ENCODE measurements around the gene HSPA12A. TPM values are rescaled to one million over a fixed set of nuclear protein-coding genes. Genes with fewer than 3 reads are reported as not detected.

HSPA12A gene
- total RNA-seq, 1 experiment from 2014 or later = 9.0 TPM

DNA sequence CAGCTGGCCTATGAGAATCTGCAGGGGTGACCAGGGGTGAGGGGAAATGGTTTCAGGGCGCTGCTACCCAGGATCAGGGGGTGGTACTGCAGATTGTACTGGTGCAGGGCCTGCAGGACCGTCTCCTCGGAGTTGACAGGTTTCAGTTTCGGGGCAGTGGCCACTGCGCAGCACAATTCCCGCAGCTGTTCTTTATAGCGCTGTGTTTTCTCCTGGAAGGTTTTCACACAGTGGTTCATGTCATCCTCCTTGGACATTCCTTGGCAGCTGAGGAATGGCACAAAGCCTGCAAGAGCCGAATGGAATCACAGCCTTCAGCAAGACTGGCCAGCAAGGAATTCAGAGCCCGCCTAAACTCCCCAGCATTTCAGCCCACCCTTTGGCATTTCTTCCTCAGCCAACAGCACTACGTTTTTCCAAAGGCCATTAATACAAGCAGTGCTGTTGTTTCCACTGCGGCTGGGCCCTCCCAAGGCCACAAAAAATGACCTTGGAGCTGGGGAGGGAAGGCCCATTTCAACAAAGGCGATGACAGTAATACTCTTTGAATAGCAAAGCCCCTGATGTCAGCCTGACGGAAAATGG, 76.7 kb downstream of the HSPA12A start:
- Histone ChIP-seq H3K27ac (no peak overlapping the region), H3K27me3 (replicated peaks) (peaks cover 6% of the 10 kb centered on the region; the same call in 1 of the 2 replicates), H3K4me3 (no peak overlapping the region), H3K36me3 (no peaks in the 10 kb centered on the region), H3K9me3 (replicated peaks) (no peaks in the 10 kb centered on the region), H3K4me1 (replicated peaks) (no peaks in the 10 kb centered on the region)
- no peak for DNase-seq (ENCODE audit: low read depth in 1 of 2, low spot score in 2 of 2)

DNA sequence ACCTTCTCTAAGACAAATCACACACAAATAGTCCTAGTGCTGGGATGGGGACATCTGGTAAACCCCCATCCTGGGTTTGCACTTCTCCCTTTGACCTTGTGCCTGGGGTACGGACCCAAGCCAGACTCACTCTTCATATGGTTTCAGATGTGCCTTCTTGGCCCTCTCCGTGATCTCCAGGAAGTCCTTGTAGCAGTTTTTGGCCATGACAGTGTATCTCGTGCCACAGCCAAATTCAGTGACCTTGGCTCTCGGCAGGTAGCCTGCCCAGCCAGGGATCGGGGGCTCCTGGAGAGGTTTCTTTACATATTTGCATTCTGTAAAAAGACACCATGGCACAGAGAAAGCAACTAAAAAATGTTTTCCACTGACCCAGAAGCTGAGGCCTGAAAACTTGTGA, 77.7 kb downstream of the HSPA12A start:
- no peaks in the 10 kb centered on the region for H3K36me3 ChIP-seq
- no peak overlapping the region for H3K27ac ChIP-seq
- no peaks in the 10 kb centered on the region for H3K9me3 ChIP-seq (replicated peaks)
- DNase-seq (ENCODE audit: low read depth in 1 of 2, low spot score in 2 of 2) = no peak
- no peak overlapping the region for H3K4me3 ChIP-seq
- peaks cover 6% of the 10 kb centered on the region; the same call in 1 of the 2 replicates for H3K27me3 ChIP-seq (replicated peaks)
- H3K4me1 ChIP-seq (replicated peaks) = no peaks in the 10 kb centered on the region

DNA sequence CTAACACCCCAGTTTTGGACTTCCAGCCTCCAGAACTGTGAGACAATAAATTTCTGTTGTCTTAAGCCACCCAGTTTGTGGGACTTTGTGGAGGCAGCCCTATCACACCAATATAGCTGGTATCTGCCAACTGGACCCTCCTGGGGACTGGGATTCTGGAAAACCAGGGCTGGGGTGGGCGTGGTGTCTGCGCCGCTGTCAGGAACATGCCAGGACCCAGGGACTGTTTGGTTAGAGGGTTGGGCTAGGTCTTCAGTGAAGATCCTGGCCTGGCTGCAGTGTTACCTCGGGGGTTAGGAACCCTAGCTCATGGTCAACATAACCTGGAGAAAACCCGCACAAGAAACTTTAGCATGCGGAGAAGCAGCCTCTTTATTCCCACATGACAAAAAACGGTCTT, 79.0 kb downstream of the HSPA12A start:
- Histone ChIP-seq H3K27me3 (replicated peaks) (peaks cover 6% of the 10 kb centered on the region; the same call in 1 of the 2 replicates), H3K4me3 (no peak overlapping the region), H3K4me1 (replicated peaks) (no peaks in the 10 kb centered on the region), H3K27ac (no peak overlapping the region), H3K9me3 (replicated peaks) (no peaks in the 10 kb centered on the region), H3K36me3 (no peaks in the 10 kb centered on the region)
- DNase-seq (ENCODE audit: low read depth in 1 of 2, low spot score in 2 of 2) = no peak

DNA sequence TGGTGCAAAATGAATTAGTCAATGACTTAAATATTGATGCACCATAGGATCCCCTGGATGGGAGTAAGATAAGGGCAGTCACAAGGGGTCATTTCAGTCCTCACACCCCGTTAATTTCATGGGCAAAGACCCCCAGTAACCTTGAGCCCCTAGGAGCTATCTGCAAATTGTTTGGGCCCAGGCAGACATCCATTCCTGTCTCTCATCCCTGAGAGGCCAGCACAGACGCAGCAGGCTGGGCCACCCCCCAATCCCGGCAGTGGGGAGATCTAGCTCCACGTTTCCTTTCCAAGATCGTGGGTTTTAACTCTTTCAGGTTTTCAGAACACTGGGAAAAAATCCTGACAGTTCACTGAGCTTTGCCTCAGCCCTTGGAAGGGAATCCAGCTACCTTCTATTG, 81.5 kb downstream of the HSPA12A start:
- DNase-seq (ENCODE audit: low read depth in 1 of 2, low spot score in 2 of 2) = no peak

DNA sequence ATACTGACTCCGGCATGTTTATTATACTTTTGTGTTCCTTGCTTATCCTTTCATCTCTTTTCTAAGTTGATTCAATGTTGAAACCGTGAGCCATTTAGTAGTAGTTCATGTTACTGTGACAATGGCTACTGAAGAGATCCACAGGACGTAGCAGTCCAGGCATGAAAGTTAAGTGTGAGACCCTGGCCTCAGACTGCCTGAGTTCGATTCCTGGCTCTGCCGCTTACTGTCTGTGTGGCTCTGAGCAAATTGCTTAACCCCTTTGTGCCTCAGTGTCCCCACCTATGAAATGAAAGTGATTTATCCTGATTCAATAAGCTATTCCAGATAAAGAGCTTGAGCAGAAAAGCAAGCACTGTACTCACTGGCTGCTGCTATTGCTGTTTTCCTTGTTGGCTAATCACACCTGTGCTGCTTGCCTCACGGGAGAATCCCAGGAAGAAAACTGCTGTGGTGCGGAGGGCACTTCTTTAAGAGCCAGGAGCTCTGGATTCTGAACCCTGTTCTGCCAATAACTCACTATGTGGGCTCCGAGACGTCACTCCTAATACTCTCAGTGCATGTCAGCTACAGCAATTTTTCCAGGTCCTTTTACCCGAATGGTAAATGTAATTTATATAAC, 83.2 kb downstream of the HSPA12A start:
- H3K4me1 ChIP-seq (replicated peaks) = no peaks in the 10 kb centered on the region
- no peak overlapping the region for H3K27ac ChIP-seq
- H3K9me3 ChIP-seq (replicated peaks) = no peaks in the 10 kb centered on the region
- DNase-seq (ENCODE audit: low read depth in 1 of 2, low spot score in 2 of 2) = no peak
- no peak overlapping the region for H3K4me3 ChIP-seq
- H3K27me3 ChIP-seq (replicated peaks) = 0 out of 2 replicates have a peak, but pooled peaks cover 8% of the 10 kb centered on the region
- no peaks in the 10 kb centered on the region for H3K36me3 ChIP-seq

More for the DNA sequence above, 81.5 kb downstream of the HSPA12A start:
- no peaks in the 10 kb centered on the region for H3K9me3 ChIP-seq (replicated peaks)
- 0 out of 2 replicates have a peak, but pooled peaks cover 8% of the 10 kb centered on the region for H3K27me3 ChIP-seq (replicated peaks)
- no peak overlapping the region for H3K27ac ChIP-seq
- no peak overlapping the region for H3K4me3 ChIP-seq
- H3K36me3 ChIP-seq = no peaks in the 10 kb centered on the region
- no peaks in the 10 kb centered on the region for H3K4me1 ChIP-seq (replicated peaks)

DNA sequence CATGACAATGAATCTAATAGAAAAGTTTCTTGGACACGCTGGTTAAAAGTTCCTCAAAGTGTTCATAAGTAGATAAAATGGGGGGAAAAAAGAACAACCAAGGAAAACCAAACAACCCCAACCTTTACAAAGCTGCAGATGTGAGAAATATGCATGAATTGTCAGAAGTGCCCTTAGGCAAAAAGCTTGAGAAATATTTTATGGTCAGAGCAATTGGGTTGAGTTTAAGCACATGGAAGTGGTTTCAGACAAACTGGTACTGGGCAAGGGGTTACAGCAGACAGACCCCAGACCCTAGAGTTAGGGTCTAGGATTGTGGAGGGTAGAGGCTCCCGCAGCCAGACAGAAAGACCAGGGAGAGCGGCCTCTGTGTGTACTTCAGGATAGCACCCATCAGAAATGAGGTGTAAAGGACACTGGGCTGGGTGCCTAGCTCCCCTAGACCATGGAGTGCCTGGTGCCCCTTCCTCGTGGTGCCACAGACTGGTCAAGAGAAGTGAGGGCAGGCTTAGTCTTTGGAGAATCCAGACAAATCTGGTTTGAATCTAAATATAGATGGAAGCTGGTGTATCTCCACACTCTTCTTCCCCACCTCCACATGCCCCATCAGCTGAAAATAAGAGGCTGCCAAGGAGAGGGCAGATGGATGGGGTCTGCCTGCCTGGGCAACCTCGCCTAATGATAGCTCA, 84.4 kb downstream of the HSPA12A start:
- H3K9me3 ChIP-seq (replicated peaks) = no peaks in the 10 kb centered on the region
- no peak overlapping the region for H3K27ac ChIP-seq
- no peak for DNase-seq (ENCODE audit: low read depth in 1 of 2, low spot score in 2 of 2)
- no peaks in the 10 kb centered on the region for H3K36me3 ChIP-seq
- H3K4me1 ChIP-seq (replicated peaks) = no peaks in the 10 kb centered on the region
- H3K27me3 ChIP-seq (replicated peaks) = 0 out of 2 replicates have a peak, but pooled peaks cover 8% of the 10 kb centered on the region
- no peak overlapping the region for H3K4me3 ChIP-seq

DNA sequence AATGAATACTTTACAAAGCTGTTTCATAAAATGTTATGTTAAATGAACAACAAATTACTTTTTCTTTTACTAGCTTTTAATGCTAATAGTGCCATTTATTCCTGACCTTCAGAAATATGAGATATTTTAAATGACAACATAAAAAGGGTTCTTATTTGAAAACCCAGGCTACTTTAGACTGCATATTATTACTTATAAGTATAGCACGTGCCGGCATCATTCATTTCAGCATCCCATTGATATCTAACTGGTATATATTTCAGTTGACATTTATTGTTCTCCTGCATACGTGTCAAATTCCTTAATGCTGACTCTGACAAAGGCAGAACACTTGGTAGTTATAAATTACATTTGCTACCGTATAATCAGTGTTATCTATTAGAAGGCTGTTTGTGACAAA, 86.3 kb downstream of the HSPA12A start:
- Histone ChIP-seq H3K9me3 (replicated peaks) (no peaks in the 10 kb centered on the region), H3K4me3 (no peak overlapping the region)

DNA sequence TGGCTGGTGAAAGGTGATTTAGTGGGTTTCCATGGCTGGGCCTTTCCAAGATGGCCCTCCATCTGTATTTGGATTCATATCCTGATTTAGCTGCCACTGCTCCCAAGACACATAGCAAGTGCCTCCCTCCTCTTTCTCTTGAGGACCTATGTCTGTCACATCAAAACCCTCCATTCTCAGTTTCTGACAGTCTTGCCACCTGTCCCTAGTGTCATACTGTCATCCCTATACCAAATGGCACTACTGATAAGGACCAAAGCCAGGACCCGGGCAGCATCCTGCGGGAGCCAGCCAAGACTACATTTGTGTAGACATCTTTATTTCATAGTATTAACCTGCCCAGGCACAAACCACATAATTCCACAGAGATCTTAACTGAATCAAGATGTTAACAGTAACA, 86.8 kb downstream of the HSPA12A start:
- Histone ChIP-seq H3K27me3 (replicated peaks) (0 out of 2 replicates have a peak, but pooled peaks cover 5% of the 10 kb centered on the region), H3K36me3 (no peaks in the 10 kb centered on the region), H3K9me3 (replicated peaks) (no peaks in the 10 kb centered on the region), H3K4me3 (no peak overlapping the region), H3K4me1 (replicated peaks) (no peaks in the 10 kb centered on the region), H3K27ac (no peak overlapping the region)
- DNase-seq (ENCODE audit: low read depth in 1 of 2, low spot score in 2 of 2) = no peak

More for the DNA sequence above, 86.3 kb downstream of the HSPA12A start:
- Histone ChIP-seq H3K27me3 (replicated peaks) (0 out of 2 replicates have a peak, but pooled peaks cover 5% of the 10 kb centered on the region), H3K27ac (no peak overlapping the region), H3K4me1 (replicated peaks) (no peaks in the 10 kb centered on the region), H3K36me3 (no peaks in the 10 kb centered on the region)
- no peak for DNase-seq (ENCODE audit: low read depth in 1 of 2, low spot score in 2 of 2)

DNA sequence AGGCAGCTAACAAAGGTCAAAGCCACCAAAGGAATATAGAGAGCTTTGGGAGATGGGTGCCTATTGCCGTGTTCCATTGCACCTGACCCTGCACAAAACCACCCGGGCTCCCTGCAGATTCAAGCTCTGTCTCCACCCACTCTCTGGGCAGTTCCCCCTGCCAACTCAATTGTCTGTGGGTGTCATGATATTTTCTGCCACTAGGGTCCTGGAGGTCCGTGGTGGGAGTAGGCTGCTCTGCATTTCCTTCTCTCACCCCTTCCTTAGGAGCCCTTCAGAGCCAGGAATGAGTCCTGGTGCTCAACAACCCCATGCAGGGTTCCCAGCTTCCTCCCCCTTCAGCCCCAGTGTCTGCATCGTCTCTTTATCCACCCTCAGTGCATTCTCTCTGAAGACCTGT, 87.5 kb downstream of the HSPA12A start:
- DNase-seq (ENCODE audit: low read depth in 1 of 2, low spot score in 2 of 2) = no peak
- Histone ChIP-seq H3K27ac (no peak overlapping the region), H3K4me3 (no peak overlapping the region), H3K9me3 (replicated peaks) (no peaks in the 10 kb centered on the region), H3K36me3 (no peaks in the 10 kb centered on the region), H3K27me3 (replicated peaks) (0 out of 2 replicates have a peak, but pooled peaks cover 5% of the 10 kb centered on the region), H3K4me1 (replicated peaks) (no peaks in the 10 kb centered on the region)

DNA sequence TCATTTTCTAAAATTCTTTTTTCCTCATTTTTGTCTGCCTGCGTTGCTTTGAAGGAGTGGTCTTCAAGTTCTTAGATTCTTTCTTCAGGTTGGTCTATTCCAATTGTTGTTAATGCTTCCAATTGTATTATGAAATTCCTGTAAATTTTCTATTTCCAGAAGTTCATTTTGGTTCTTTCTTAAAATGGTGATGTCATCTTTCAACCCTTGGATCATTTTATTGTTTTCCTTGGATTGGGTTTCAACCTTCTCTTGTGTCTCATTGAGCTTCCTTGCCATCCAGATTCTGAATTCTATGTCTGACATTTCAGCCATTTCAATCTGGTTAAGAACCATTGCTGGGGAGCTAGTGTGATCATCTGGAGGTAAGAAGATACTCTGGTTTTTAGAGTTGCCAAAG, 88.5 kb downstream of the HSPA12A start:
- Histone ChIP-seq H3K27ac (no peak overlapping the region), H3K4me3 (no peak overlapping the region)

DNA sequence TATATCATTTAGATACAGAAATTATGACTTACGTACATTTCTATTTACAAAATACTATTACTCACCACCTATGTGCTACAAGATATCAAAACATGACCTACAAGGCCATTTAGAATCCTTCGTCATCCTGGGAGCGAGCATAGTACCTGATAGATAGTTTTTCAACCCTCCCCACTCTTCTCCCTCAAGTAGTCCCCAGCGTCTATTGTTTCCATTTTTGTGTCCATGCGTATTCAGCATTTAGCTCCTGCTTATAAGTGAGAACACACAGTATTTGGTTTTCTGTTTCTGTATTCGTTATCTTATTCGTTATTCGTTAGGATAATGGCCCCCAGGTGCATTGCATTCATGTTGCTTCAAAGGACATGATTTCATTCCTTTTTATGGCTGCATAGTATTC, 93.5 kb downstream of the HSPA12A start:
- no peaks in the 10 kb centered on the region for H3K4me1 ChIP-seq (replicated peaks)
- no peak for DNase-seq (ENCODE audit: low read depth in 1 of 2, low spot score in 2 of 2)
- H3K27ac ChIP-seq = no peak overlapping the region
- H3K36me3 ChIP-seq = no peaks in the 10 kb centered on the region
- no peaks in the 10 kb centered on the region for H3K9me3 ChIP-seq (replicated peaks)
- H3K27me3 ChIP-seq (replicated peaks) = no peaks in the 10 kb centered on the region
- H3K4me3 ChIP-seq = no peak overlapping the region

More for the DNA sequence above, 88.5 kb downstream of the HSPA12A start:
- Histone ChIP-seq H3K9me3 (replicated peaks) (no peaks in the 10 kb centered on the region), H3K36me3 (no peaks in the 10 kb centered on the region), H3K27me3 (replicated peaks) (0 out of 2 replicates have a peak, but pooled peaks cover 5% of the 10 kb centered on the region), H3K4me1 (replicated peaks) (no peaks in the 10 kb centered on the region)
- no peak for DNase-seq (ENCODE audit: low read depth in 1 of 2, low spot score in 2 of 2)

DNA sequence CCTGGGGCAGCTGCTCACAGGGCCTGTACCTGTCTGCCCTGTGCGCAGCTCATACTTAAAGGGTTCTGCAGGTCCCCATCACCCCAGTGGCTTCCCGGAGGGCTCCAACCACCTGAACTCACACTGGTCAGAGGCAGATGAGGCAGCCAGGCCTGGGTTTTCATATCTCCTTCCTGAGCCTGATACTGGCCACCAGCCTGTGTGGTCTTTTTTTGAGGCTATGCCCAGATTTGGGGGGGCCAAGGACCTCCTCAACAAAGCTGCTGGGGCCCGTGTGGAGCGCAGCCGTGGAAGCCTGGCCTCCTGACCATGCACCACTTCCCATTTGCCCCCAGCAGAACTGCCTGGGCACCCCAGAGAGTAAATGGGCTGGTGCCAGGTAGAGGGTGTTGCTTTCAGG, 95.9 kb downstream of the HSPA12A start:
- DNase-seq (ENCODE audit: low read depth in 1 of 2, low spot score in 2 of 2) = no peak
- Histone ChIP-seq H3K27me3 (replicated peaks) (no peaks in the 10 kb centered on the region), H3K4me1 (replicated peaks) (no peaks in the 10 kb centered on the region), H3K27ac (no peak overlapping the region), H3K9me3 (replicated peaks) (no peaks in the 10 kb centered on the region), H3K4me3 (no peak overlapping the region), H3K36me3 (no peaks in the 10 kb centered on the region)

DNA sequence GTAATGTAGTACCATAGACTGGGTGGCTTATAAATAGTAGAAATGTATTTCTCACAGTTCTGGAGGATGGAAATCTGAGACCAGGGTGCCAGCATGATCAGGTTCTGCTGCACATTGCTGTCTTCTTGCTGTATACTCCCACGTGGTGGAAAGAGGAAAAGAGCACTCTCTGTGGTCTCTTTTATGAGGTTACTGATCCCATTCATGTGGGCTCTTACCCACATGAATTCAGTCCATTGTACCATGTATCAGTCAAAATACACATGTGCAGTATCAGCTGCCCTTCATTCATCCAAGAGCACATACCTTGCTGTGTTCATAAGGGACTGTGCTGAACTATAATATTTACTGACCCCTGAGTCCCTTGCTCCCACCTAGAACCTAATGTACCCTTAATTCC, 104.5 kb downstream of the HSPA12A start:
- DNase-seq (ENCODE audit: low read depth in 1 of 2, low spot score in 2 of 2) = no peak
- no peaks in the 10 kb centered on the region for H3K27me3 ChIP-seq (replicated peaks)
- H3K36me3 ChIP-seq = no peaks in the 10 kb centered on the region
- no peaks in the 10 kb centered on the region for H3K4me1 ChIP-seq (replicated peaks)
- no peak overlapping the region for H3K27ac ChIP-seq
- no peak overlapping the region for H3K4me3 ChIP-seq
- H3K9me3 ChIP-seq (replicated peaks) = no peaks in the 10 kb centered on the region

DNA sequence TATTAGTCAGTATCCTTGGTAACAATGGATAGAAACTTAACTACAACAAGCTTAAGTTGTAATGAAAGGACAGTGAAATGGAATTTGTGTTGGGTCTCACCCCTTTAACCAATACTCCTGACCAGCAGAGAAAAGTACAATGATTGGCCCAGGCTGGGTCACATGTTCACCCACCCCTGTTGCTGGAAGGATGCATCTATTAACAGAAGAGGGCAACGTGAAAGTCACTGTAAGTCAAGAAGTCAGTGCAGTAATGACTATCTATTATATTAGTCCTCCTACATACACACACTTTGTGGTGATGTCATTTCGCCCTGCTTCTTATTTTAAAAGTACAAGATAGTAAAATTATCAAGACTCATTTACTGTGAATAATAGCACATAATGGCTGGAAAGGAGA, 105.4 kb downstream of the HSPA12A start:
- Histone ChIP-seq H3K4me3 (no peak overlapping the region), H3K27me3 (replicated peaks) (no peaks in the 10 kb centered on the region), H3K36me3 (no peaks in the 10 kb centered on the region), H3K4me1 (replicated peaks) (no peaks in the 10 kb centered on the region), H3K9me3 (replicated peaks) (no peaks in the 10 kb centered on the region), H3K27ac (no peak overlapping the region)
- no peak for DNase-seq (ENCODE audit: low read depth in 1 of 2, low spot score in 2 of 2)
